HG03565 (cell line): ENCODE results near the gene CD70.
"Not testable (repeated sequence)": the region's sequence is repeated elsewhere in the genome, so short reads cannot be mapped to it uniquely, and the experiment has no call there.

Source experiments
- ATAC-seq: cut with Tn5 transposase; IDR thresholded peaks from one replicate; pipeline ENCODE4 v1.9.1; 2021; ENCODE audit warnings: mild to moderate bottlenecking, moderate library complexity; ENCODE audit not compliant: unreplicated experiment

Gene CD70

DNA sequence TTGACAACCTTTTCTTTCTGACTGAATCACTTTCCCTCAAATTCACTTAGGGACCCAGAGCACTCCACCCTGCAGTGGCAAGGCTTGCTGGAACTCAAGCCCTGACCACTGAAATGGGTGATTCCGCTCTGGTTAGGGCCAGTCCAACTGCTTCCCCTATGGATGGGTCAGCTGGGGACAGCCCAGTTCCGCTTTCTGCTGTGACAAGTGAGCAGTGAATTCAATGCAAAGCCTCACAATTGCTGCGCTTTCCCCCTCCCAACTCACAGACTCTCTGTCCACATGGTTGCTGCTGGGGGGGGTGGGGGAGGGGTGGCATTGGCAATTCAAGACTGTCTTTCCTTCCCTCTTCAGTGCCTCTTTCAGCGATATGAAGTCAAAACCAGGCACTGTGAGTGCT lies 18.7 kb downstream of the CD70 start:
- ATAC-seq, result no peak

DNA sequence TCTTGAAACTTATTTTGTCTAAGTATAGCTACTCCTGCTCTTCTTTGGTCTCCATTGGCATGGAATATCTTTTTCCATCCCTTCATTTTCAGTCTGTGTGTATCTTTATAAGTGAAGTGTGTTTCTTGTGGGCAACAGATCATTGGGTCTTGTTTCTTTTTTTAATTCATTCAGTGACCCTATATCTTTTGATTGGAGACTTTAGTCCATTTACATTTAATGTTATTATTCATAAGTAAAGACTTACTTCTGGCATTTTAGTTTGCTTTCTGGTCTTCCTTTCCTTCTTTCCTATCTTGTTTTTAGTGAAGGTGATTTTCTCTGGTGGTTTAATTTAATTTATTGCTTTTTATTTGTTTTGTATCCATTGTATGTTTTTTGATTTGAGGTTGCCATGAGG lies 19.8 kb downstream of the CD70 start:
- no peak for ATAC-seq

DNA sequence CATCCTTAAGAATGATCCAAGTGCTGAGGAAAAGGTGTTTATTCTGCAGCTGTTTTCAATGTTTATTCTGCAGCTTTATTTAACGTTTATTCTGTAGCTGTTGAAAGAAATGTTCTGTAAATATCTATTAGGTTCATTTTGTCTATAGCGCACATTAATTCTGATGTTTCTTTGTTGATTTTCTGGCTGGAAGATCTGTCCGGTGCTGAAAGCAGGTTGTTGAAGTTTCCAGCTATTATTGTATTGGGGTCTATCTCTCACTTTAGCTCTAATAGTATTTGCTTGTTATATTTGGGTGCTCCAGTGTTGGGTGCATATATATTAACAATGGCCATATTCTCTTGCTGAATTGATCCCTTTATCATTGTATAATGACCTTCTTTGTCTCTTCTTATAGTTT lies 20.2 kb downstream of the CD70 start:
- ATAC-seq, result no peak

DNA sequence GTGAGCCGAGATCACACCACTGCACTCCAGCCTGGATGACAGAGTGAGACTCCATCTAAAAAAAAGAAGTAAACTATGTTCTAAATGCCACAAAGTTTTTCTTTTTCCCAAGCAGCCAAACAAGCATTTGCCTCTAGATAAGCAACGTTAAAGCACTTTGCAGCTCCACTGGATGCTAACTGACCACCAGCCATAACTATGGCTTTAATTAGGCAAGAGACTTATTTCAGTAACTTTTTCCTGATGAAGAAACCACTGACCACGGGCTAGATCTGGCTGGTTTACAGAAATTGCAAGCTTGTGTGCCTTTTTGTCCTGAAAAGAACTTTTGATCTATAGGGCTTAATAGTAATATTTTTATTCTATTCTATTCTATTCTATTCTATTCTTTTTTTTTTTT lies 22.1 kb downstream of the CD70 start:
- ATAC-seq, result no peak

DNA sequence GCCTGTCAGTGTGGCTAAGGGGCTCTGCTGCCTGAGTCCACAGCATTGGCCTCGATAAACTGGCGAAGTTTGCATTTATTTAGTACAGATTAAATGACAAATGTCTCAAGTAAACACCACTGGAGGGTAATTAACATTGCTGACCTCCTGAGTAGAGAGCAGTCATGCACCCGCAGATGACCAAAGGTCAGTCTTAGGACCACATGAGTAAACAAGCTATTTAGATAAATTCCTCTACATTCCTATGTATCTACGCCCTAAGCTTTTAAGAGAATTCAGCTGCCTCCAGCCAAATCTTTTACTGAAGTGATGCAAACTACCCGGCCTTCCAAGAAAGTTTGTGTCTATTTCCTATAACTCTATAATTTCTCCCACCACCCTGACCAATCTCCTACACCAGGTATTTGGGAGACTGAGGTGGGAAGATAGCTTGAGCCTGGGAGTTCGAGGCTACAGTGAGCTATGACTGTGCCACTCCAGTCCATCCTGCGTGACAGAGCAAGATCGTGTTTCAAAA lies 22.9 kb downstream of the CD70 start:
- no peak for ATAC-seq

DNA sequence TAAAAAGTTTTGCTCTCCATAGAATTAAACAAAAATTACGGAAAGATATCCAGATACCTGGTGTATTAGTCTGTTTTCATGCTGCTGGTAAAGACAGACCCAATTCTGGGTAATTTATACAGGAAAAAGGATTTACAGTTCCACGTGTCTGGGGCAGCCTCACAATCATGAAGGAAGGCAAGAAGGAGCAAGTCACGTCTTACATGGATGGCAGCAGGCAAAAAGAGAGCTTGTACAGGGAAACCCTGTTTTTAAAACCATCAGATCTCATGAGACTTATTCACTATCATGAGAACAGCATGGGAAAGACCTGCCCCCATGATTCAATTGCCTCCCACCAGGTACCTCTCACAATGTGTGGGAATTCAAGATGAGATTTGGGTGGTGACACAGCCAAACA lies 24.2 kb downstream of the CD70 start:
- not testable (repeated sequence) for ATAC-seq

DNA sequence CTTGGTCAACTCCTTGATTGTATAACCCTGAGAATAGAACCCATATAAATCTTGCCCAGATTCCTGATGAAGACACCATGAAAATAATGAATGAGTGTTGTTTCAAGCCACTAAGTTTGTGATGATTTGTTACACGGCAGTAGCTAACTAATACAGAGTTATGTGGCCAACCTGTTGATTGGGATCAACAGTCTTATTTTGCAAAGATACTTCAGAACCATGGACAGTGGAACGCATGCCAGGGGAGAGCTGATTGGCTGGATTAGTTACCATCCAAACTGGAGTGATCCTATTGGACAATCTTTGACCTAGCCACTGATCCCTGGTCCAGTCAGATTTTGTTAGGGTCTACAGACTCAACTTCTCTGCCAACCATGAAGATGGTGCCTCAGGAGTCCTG lies 26.6 kb downstream of the CD70 start:
- ATAC-seq, result no peak

DNA sequence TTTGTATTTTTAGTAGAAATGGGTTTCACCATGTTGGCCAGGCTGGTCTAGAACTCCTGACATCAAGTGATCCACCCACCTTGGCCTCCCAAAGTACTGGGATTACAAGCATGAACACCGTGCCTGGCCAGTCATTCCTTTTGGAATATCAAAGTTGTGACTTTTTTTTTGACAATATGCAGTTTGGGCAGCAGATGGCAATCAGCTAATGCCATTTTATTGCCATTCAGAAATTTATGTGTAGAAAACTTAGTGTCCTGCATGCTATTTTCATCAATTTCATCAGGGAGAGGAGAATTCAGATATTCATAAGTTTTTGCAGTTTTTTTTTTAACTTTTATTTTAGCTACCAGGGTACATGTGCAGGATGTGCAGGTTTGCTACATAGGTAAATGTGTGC lies 28.5 kb downstream of the CD70 start:
- ATAC-seq, result not testable (repeated sequence)

DNA sequence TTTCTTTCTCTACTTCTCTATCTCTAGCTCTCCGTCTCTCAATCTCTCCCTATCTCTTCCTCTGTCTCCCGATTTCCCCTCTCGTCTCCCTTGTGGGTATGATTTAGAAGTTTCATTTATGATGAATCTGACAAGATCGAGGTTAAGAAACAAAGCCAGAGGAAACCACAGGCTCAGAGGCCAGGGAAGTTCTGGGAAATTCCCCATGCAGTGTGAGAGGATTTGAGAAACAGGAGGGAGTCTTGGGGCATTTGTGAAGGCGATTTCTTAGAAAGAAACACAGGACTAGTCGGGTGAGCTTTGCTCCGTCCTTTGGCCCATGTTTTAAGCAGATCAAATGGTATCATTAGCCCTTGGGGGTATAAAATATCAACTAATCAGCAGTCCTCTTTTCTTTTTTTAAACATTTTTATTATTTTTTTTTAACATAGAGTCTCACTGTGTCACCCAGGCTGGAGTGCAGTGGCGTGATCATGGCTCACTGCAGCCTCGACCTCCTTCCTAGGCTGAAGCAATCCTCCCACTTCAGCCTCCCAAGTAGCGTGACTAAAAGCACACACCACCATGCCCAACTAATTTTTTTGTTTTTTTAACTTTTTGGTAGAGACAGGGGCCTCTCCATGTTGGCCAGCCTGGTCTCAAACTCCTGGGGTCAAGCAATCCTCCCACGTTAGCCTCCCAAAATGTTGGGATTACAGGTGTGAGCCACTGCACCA lies 34.3 kb downstream of the CD70 start:
- ATAC-seq, result no peak

DNA sequence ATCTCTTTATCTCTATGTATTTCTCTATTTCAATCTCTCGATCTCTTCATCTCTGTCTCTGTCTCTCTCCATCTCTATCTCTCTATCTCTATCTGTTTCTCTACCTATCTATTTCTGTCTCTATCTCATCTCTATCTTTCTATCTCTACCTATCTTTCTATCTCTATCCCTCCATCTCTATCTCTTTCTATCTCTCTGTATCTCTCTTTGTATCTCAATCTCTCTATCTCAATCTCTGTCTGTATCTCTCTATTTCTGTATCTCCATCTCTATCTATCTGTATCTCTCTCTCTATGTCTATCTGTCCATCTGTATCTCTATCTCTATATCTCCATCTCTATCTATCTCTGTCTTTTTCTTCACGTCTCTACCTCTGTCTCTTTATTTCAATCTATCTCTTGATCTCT lies 34.9 kb downstream of the CD70 start:
- no peak for ATAC-seq

DNA sequence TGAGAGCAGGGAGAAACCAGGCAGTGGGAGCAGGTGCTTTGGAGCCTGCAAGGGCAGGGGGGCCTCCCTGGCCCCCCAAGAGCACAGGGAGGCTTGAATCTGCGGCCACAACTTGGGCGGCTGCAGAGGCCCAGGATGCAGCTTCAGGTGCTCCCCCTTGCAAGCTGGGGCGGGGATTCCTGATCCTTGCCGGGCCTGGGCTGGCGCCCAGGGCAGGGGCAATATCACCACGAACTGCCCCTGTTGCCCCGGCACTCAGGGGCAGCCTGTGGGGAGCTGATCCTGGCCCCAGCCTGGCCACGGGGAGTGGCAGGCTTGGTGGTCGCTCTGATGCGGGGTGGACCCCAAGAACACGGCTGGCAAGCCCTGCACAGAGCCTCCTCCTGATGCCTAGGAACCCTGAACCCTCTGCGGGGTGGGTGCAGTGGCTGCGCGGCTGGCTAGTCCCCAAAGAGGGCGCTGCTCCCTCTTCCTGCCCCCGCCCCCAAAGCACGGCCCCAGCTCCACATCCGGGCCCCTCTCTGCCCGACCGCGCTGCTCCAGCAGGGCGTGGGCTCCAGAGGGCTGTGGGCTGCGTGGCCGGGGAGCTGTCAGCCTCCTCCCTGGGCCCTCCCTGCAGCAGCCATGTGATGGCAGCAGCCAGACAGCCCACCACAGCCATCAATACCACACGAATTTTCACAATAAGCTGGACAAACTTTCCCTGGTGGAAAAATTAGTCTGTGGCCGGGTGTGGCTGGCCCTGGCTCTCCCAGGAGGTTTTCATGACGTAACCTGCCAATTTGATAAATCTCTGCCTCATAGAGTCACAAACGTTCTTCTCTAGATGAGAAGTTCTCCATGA lies 39.1 kb downstream of the CD70 start:
- ATAC-seq, result no peak

DNA sequence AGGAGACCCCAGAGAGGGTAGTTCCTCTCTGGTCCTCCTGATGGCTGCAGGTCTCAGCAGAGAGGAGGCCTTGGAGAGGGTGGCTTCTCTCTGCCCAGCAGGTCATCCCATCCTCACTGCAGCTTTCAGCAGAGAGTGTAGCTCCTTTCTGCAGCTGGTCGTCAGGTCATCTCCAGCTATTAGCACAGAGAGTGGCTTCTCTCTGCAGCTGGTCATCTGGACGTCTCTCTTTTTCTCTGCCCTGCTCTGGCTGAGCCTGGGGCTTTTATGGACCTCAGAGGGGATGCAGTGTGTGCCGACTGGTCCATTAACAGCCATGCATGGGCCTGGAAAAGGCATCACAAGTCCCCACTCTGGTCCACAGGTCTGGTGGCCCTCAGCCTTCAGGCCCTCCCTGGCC lies 39.9 kb downstream of the CD70 start:
- ATAC-seq, result no peak

DNA sequence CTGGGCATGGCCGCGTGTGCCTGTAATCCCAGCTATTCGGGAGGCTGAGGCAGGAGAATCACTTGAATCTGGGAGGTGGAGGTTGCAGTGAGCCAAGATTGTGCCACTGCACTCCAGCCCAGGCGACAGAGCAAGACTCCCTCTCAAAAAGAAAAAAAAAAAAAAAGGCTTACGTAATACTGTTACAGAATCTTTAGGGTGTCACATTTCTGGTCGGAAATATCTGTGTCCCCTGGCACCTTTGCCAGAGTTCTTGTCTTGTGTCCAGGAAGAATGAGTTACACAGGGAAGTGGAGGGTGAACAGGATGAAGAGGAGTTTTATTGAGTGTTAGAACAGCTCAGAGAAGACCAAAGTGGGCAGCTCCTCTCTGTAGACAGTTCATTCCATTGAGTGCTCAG lies 40.3 kb downstream of the CD70 start:
- not testable (repeated sequence) for ATAC-seq

DNA sequence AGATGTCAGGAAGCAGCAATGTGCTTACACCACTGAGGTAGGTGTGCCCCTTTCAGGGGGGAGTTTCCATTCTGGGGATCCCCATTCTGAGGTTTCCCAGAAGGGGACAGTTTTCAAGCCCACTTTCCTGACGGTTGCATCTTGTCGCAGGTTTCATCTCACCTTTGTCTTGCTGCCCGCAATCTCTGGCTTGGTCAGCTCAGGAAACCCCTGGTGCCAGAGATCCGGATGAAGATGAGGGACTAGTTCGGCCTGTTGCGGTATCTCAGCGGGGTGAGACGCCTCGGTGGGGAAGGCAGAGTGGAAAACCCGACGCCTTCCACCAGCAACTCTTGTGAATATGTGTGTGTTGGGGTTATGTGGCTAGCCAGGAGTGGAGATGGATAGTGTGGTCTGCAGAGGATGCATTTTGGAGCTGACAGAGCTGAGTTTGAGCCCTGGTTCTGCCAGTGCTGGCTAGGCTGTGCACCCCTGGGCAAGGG lies 47.0 kb downstream of the CD70 start:
- no peak for ATAC-seq

DNA sequence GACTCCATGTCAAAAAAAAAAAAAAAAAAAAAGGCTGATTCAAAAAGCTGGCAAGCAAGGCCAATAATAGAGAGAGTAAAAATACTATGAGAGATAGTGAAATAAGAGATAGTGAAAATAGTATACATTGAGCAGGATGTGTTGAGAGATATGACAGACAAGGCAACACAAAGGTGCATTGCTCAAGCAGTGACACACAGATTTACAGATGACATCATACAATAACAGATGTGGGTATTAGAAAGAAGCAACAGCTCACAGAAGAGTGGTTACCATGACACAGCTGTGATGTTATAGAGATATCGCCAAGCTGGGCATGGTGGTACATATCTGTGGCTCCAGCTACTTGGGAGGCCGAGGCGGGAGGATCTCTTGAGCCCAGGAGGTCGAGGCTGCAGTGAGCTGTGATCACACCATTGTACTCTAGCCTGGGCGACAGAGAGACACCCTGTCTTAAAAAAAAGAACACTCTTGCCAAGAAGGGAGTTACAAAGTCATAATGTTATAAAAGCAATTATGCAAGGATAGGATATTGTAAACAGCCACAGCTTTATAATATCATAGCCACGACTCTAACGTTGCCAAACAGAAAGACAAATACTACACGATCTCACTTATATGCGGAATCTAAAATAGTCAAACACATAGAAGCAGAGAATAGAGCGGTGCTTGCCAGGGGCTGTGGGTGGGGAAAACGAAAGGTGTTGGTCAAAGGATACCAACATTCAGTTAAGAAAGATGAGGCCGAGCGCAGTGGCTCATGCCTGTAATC lies 49.8 kb downstream of the CD70 start:
- no peak for ATAC-seq

DNA sequence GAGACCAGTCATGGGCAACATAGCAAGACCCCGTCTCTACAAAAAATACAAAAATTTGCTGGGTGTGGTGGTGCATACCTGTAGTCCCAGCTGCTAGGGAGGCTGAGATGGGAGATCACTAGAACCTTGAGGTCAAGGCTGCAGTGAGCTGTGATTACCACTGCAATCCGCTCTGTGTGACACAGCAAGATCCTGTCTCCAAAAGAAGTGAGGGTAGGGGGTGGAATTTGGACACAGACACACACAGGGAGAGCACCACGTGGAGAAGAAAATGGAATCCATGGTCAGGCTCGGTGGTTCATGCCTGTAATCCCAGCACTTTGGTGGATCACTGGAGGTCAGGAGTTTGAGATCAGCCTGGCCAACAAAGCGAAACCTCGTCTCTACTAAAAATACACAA lies 51.4 kb downstream of the CD70 start:
- no peak for ATAC-seq
